G401 (cell line): ENCODE data around the gene PDE1C. TPM values are rescaled to one million over a fixed set of nuclear protein-coding genes. Genes with fewer than 3 reads are reported as not detected.

Experiments
- DNase-seq: peaks from one replicate; pipeline ENCODE4 v3.0.0-alpha.2; 2015; ENCODE audit warnings: low spot score
- in situ Hi-C: cut with HindIII; loops from 2 replicates; pipeline ENCODE4 v1.10.0; 2016; ENCODE audit warnings: low sequenced_read_pairs, mixed read lengths
- total RNA-seq: library from RNA; depleted of rRNA; stranded (reverse); fragments of >200 nt; shearing (Covaris generic); gene quantifications from 2 replicates; pipeline ENCODE4 v1.2.3, GENCODE V29; 2014; rRNA removed

Gene PDE1C
- total RNA-seq = not detected in 2 replicates

DNA sequence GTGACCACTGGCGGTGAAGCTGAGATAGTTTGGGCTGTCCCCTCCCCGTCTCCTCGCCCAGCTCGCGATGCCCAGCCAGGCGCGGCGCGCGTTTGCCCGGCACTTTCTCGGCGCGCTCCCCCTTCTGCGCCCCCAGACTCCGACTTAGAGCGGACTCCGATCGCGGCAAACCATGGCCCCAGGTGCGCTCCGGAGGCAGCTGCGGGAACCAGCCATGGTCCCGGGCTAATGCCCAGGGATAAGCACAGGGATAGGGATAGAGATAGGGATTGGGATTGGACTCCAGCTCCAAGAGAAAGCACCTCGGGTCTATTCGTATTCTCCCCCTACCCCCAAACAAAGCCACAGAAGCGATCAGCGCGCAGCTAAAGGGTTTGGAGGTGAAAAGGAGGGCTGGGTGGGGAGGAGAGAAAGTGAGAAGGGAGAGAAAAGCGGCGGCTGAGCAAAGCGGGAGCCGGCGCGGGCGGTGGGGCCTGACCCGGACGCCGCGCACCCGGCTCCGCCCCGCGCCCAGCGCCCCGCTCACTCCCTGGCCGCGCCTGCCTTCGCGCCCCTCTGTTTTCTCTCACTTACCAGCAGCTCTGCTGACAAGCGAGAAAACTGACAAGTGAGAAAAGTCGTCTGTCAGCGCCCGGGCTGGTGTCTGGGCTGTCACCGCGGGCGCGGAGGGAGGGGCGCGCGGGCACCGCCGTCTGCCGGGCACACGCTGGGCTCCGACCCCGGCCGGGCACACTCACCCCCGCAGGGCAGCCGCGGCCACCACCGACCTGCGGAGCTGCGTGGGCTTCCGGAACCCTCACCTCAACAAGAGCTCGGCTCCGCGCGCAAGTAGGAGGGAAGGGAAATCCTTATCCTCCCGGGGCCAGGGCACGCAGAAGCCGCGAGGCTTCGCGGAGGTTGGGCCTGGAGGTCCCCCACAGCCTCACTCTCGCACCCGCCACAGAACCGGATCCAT, at the start of gene PDE1C:
Gene PDE1C, minus strand, starts transcription at position 2 of the 955 bp plus-strand sequence.
- in situ Hi-C loops = no loop called here
- no peak for DNase-seq

DNA sequence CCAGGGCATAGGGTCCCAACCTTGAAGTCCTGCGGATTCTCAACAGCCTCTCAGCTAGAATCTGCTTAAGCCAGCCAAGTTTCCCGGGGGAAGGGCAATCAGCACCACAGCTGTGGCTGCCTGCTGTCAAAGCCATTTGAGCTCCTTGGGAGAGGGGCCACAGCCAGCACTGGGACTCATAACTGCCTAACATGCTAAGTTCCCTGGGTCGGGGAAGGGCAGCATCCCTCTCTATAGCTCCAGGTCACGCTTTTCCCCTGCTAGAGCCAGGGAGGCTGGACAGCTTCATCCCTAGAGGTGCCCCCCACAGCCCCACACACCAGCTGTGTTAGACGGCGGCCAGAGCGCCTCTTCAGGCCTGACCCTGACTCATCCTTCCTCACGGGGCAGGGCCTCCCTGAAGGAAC, 49.6 kb upstream of the PDE1C start:
- DNase-seq = no peak
- in situ Hi-C loops = no loop called here

DNA sequence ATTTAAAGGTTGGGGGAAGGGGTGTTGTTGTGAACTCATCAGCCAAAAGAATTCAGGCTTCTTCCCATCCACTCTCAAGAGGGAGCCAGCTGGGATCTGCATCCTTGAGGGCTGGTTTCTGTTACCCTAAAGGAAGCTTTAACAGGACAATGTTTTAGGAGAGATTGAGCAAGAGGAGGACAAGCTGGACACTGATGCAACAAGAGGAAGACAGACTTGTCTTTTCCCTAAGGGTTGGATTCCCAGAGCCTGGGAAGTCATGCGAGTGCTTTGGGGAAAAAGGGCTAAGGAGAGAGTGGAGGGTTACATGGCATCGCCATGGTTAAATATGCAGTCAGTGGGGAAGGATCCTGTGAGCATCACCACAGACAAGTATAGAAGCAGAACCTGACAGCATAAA, 47.6 kb upstream of the PDE1C start:
- DNase-seq = no peak
- in situ Hi-C loops = no loop called here

DNA sequence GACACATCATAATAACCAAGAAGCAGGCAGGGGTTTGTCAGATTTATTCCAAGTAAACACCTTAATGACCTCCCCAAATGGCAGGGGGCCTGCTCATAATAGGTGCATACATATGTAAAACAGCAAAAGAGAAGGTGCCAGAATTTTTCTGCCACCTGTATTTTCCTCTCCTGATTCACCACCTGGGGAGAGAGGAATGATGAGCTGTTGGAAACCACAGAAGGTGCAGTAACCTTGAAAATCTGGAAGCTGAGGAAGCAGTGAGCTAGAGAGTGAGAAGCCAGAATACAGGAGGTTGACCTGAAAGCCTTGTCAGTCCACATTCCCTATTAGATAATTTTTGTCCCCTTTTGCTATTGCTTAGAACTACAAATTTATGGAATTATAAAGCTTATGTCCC, 46.2 kb upstream of the PDE1C start:
- in situ Hi-C loops = no loop called here

DNA sequence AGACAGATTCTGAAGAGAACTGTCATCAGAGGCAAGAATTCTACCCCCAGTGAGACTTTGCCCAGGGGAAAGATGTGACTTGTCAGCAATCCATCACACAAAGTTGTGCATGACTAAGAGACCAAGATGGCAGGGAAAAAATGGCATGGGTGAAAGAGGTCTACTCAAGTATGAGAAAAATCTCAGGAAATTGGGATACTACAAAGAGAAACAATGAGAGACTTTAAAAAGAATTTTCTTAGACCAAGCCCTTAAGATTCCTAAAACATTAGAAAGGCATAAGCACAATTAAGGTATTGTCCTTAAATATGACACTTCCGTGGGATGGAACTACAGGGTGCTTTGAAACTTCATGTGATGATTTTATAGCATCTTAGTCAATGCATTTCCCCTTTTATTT, 45.6 kb upstream of the PDE1C start:
- DNase-seq = no peak
- in situ Hi-C loops = no loop called here

More for the DNA sequence above, 46.2 kb upstream of the PDE1C start:
- DNase-seq = peak; percentile 46

DNA sequence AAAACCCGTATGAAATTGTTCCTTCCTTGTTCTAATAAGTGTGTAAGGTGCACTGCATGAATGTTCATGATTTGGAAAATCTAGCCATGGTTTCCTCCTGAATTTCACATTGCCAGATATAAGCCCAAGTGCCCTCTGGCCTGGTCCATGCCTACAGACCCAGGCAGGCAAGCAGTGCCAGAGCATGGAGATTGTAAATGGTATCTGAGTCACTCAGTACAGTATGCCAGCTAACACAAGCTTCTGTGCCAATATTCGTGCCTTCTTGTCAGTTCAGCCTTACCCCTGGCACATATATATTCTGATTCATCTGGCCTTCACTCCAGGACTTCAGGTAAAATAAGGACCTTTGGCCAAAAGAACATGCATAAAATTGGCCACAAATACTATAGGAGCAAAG, 38.4 kb upstream of the PDE1C start:
- in situ Hi-C loops = no loop called here
- peak; percentile 56 for DNase-seq

DNA sequence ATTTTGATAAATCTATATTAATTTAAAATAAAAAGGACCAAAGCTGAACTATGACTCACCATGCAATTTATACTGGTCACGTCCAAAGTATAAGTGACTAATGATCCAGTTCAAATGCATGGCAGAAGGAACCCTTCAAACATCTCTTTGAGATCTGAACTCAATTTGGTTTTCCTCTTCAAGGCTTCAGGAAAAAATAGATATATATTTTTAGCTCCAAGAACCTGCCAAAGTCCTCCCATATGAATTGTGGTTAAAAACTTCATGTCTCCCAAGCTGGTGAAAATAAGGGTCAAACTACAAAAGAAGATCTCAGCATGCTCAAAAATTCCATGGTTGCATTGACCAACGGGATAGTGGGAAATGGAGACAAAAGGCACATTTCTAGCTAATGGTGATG, 34.6 kb upstream of the PDE1C start:
- DNase-seq = no peak
- in situ Hi-C loops = no loop called here

DNA sequence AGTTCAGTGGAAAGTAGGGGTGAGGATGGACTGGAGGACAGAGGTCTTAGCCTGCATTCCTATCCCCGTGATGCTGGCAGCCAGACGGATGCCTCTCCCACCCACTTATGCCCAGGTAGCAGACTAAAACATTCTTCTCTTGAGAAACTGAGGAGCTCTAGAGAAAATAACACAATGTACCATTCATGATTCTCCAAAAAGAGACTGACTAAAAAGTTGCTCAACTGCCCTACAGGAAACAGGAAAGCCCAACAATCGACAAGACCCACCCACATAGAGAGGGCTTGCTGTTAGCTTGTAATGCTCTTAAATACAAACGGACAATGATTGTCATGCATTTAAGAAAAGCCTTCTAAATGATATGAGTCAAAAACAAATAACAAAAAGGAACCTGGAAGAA, 33.2 kb upstream of the PDE1C start:
- in situ Hi-C loops = no loop called here
- DNase-seq = no peak

DNA sequence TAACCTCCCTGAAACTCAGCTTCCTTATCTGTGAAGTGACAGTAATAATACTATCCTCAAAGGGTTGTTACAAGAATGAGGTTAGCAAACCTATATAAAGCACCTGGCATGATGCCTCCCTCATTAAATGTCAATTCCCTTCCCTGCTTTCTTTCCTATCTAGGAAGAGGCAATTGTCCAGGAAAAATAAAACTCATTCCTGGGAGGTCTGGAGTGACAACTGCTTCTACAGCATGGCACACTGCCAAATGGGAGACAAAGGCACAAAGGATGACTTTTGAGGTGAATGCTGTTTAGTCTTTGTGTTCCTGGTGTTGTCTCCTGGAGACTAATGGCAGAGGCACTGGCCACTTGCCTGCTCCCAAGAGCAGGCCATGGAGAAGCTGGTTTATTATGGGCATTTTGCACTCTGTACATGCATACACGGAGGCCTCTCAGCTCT, 32.2 kb upstream of the PDE1C start:
- in situ Hi-C loops = no loop called here
- DNase-seq = no peak

DNA sequence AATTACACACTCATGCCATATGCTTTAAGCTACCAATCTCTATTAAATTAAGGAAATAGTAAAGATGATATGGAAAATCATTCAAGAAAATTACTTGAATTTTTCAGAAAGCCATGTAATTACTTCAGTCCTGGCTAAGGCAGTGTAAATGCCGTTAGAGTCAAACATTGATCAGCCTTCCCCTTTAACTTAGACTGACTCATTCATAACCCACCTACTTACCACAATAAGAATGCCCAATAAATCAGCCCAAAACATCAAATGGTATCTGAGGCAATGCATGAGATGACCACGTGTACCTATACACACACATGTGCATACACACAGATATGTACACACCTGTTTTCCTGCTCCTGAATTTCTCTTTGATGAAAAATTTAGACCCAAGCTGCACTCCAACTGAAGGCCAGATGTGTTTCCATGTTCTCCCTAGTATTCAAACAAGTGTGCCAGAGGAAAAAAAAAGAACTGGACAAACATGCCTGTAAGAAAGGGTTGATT, 30.2 kb upstream of the PDE1C start:
- in situ Hi-C loops = no loop called here
- no peak for DNase-seq

DNA sequence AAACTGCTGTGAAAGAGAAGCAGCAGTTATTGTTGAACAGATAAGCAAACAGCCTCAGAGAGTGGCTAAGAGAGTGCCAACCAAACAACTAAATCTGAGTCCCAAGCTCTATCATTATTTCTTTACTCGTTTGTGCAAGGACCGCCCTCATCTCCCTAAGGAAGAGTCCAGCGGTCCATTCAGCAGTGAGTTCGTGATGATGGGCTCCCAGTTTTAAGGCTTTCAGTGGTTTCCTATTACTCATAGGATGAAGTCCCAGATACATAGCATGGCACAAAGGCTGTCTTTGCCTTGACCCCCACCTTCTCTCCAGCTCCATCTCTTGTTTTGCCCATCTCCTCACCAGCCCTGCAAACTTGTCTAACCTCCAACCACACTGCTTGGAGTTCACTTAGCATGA, 24.3 kb upstream of the PDE1C start:
- in situ Hi-C loops = no loop called here
- DNase-seq = no peak

DNA sequence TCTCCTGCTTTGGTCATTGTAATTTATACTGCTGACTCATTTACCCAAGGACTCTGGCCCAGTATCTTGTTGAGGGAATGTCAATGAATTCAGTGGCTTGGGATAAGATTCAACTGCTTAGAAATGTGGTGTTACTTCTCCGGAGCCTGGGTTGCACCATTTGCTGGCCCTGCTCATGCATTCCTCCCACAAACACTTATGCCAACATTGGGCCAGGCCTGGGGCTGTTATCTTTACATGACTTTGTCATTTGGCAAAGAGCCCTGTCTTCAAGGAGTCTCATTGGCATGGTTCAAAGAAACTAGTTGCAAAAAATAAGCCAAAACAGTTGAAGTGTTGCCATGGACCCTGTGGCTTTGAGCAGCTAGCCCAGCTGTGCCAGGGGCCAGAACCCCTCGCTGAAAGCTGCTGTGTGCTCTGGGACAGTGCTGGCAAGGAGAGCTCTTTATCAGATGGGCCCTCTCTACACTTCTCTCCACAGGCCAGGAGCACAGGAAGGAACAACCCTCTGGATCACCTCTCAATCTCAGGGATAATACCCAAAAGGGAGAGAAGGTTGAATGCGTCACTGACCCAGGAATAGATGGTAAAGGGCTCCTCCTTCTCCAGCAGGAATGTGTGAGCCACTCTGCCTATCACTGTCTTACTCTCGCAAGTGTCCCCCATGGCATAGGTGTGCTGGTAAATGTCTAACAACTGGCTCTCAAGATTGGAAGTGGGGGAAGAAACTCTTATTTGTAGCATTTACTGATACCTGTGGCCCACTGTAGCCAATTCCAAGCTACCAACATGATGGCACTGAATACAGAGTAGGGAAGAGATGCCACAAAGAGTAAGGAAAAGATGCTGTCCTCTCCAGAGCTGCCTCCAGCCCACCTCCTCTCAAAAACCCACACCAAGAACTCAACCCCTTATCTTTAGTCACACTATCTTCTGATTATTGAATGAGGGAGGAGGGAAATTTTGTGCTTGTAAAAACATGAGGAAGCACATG, 23.5 kb upstream of the PDE1C start:
- in situ Hi-C loops = no loop called here
- no peak for DNase-seq

DNA sequence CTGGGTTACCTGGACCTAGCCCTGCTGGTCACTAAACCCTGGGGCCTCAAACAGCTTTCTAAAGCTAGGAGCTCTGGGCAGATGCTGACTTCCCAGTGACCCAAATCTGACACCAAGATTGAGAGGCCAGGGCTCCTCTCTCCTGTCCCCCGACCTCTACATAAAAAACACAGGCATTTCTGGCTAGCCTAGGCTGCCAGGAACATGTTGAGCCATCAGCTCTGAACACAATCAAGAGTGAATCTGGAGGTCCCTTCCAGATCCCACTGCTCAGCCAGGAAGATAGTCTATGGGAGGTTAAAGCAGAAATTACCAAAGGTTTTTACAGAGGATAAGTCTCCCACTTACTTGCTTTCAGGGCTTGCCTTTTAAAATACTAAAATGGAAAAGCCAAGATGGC, 22.1 kb upstream of the PDE1C start:
- in situ Hi-C loops = no loop called here
- DNase-seq = no peak

DNA sequence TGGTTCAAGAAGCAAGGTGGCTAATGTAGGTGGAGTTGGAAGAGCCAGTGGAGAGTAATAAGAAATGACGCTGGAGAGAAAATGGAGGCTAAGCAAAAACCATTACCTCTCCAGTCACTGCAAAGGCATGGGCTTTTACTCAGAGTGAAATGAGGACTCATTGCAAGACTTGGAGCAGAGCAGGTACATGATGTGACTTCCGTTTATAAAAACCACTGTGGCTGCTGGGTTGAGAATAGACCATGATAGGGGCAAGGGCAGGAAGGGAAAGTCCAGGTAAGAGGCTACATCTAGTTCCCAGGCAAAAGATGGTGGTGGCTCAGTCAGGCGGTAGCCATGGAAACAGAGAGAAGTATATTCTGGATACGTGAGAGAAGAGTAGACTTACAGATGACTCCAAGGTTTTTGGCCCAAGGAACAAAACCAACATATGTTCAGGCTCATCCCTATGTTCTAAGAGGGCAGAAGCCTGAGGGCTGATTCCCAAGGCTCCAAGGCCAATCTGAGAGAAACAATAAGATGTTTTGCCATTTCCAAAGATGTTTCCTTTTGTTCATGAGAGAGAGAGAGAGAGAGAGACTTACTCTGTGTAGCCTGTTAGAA, 21.5 kb upstream of the PDE1C start:
- in situ Hi-C loops = no loop called here
- DNase-seq = peak; percentile 20

DNA sequence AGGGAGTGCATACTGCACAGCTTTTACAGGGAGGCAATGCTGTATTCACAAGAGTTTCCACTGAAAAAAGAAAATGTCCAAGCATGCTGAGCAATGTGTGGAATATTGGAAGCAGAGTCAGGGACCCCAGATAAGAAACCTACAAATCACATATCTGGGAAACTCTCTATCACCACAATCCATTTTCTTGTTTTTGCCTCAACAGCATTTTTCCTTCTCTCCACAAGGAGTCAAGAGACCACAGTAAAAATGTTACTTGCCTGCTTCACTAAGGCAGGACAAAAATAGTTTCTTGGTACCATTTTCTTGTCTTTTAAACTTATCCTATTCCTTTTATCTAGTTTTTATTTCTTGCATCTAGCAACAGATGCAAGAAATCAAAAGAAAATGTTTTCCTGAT, 19.5 kb upstream of the PDE1C start:
- no peak for DNase-seq

DNA sequence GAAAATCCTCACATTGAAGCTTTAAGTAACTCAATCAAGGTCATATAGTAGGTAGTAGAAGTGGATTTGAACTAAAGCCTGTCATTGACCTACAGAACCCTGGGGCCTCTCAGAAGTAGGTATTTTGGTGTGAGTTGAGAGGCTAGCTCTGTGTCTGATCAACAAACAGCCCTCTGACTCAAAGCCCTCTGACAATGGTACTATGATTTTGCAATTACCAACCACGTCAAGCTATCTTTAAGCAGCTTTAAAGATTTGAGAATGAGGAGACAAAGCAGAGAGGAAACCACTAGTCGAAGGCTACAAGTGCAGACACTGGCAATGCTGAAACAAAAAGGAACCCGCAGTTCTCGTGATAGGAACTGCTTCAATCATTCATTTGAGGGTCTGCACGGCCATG, 19.0 kb upstream of the PDE1C start:
- DNase-seq = no peak
- in situ Hi-C loops = no loop called here

More for the DNA sequence above, 19.5 kb upstream of the PDE1C start:
- in situ Hi-C loops = no loop called here

DNA sequence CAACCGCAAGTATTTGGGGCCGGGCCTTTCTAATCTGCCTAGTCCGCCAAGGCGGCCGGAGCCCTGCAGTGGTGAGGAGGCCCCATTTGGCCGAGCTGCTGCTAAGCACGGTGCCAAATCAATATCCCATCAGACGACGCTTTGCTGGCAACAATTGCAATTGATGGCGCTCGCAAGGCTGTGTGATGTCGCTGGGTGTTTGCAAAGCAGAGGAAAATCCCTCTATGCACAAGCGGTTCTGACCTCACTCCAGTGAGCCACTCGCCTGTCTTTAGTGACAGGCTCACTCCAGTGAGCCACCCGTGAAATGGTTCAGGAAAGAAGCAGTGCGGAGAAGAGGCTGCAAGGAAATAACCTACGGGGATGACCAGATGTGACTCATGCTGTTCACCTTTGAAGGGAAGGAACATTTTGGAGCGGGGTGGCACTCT, 18.3 kb upstream of the PDE1C start:
- in situ Hi-C loops = no loop called here
- DNase-seq = peak; percentile 24

DNA sequence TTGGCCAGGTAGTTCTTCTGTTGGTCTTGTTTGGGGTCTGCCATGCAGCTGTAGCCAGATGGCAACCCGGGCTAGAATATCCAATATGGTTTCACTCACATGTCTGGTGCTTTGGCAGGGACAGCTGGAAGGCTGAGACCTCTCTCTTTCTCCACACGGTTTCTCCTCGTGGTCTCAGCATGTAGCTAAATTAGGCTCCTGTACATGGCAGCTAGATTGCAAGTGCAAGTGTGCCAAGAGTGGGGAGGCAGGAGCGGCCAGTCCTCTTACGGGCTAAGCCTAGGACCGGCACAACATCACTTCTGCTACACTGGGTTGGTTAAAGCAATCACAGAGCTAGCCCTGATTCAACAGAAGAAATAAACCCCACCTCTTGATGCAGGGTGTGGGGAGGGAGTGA, 9.3 kb upstream of the PDE1C start:
- DNase-seq = peak; percentile 87
- in situ Hi-C loops = no loop called here

DNA sequence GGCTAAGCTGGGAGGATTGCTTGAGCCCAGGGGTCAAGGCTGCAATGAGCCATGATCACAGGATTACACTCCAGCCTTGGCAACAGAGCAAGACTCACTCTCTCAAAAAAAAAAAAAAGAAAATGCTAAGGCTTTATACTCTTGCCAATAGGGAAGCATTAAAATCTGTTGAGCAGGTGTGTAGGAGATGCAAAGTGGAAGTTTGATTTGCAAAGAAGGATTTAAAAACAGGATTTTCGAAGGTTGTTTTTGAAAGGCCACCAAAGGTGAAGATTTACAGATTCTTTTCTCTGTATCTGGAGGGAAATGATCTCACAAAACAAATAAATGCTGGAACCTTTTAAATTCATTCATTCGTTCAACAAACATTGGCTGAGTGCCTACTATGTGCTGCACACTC, 8.6 kb upstream of the PDE1C start:
- in situ Hi-C loops = no loop called here

More for the DNA sequence above, 8.6 kb upstream of the PDE1C start:
- DNase-seq = no peak
